Measurements from ENCODE around the gene DNAJC15. TPM values are rescaled to one million over a fixed set of nuclear protein-coding genes. Genes with fewer than 3 reads are reported as not detected.

DNAJC15 gene
- total RNA-seq = 11.0 and 28.1 TPM in 2 replicates

DNA sequence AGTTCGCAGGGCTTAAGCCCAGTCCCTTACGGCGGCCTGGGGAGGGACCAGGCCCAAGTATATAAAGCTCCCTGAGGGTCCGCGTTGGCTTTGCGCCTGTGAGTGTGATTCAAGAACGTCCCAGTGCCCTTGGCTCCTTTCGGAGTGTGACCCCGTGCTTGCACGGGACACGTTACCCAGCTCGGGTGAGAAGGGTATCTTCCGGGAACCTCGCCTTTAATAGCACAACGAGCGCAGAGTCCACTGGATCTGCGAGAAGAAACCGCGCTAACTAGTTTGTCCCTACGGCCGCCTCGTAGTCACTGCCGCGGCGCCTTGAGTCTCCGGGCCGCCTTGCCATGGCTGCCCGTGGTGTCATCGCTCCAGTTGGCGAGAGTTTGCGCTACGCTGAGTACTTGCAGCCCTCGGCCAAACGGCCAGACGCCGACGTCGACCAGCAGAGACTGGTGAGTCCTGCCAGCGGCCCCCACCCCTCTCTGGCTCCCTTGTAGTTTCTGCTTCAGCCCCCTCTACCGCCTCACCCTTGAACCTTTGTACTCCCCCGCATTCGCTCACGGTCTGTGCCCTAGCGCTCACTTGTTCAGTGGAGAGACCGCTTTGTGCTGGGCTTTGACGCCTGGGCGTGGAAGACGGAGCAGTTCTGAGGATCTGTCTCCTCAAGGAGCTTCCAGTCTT, at the start of gene DNAJC15:
TSS of gene DNAJC15 (plus strand) at position 298 of the 675 bp plus-strand sequence. CDS start at position 339, 41 bp downstream.

DNA sequence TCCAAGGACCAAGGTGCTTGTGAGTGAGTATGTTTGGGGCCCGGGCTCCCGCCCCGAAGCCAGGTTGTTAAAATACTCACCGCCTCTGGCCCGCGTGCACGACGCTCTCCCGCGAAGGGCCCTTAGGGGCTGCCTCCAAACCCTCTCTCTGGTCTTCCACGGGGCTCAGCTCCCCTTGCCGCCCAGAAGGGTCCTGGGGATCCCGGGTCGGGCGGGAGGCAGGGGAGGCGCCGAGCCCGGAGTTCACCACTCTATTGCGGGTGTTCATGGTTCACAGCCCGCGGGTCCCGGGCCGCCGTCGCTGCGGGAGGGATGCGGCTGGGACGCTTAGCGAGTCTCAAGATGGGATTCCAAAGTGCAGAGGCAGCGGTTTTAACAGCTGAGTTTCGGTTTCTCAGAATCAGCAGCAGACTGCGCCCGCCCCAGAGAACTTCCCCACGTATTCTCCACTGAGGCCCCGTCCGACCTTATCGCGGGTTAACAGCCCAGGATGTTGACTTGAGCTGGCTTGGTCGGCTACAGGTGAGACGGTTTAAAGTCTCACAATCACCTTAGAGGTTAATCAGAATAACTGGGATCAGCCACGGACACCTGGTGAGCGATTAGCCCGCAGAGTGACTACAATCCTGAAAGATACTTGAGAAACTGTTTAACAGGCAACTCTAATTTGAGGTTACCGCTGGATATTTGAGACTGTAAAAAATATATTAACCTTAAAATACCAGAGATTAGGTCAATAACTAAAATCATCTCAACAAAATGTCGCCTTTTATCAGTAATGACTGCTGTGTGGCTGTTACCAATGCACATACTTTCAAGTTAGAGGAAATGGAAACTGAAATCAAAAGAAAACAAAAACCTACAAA, 31.3 kb upstream of the DNAJC15 start, which contains the start of gene EPSTI1:
TSS of gene EPSTI1 (minus strand) at position 344 of the 866 bp plus-strand sequence. CDS start at position 268, 76 bp downstream.

Other genes starting within 250 kb of the DNAJC15 start
- not detected in 2 replicates for gene FAM216B, start 242.0 kb upstream of the DNAJC15 start, total RNA-seq
- 10.3 and 10.5 TPM in 2 replicates for gene EPSTI1, start 31.3 kb upstream of the DNAJC15 start, total RNA-seq